SIG-M5 (cell line): ENCODE measurements around the gene SPATA2L.
"Not testable (repeated sequence)": the region's sequence is repeated elsewhere in the genome, so short reads cannot be mapped to it uniquely, and the experiment has no call there.

Experiments
- DNase-seq: peaks from one replicate; lab custom pipeline; 2025; lab: John Stamatoyannopoulos, UW

SPATA2L gene

GRCh38 chr16:89707695-89708094, 6.2 kb upstream of the SPATA2L start:
- DNase-seq = no peak

DNA sequence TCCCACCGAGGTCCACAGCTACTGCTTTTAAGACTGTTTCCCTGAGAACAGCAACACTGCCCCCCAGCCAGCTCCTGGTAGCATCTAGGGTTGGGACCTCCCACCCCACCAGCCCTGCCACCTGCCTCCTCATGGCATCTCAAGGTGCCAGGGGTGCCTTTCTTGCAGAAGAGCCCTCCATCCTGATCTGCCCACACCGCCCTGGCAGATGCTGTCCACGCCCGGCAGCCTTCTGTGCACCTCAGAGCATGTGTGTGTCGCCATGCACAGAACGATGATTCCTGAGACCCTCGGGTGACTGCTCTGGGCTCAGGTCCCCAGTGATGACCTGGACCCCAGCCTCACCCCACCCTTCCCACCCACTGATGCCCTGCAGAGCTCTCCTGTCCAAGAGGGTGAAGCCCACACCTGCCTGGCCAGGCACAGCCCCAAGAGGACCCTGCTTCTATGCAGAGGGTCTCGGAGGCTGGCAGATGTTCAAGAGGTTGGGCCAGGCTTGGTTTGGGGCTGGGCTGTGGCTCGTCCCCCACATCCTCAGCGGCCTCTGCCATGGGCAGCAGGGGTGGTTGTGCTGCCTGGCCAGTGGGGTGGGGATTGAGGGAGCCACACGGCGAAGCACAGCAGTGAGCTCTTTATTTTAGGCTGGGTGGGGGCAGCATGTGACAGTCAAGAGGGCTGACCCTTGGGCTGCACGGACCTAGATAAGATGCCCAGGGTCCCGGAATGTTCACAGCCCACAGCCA, 5.2 kb upstream of the SPATA2L start:
- no peak for DNase-seq

DNA sequence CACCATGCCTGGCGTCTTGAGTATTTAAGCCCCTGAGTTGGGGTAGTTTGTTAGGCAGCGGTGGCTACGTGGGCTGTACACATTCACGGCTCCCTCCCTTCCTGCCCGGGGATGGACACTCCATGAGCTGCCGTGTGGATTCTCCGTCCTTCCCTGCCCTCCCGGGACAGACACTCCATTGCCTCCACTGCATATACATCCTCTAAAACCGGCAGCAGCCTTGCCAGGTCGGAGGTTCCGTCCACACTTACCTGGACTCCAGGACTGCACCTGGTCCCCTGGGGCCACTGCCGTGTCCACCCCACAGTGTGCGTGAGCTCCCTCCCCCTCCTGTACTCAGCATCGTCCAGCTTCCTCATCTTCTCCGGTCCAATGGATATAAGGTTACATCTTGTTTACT, 3.5 kb upstream of the SPATA2L start:
- no peak for DNase-seq

- DNase-seq = no peak
Observed at GRCh38 chr16:89704281-89704680, 2.8 kb upstream of the SPATA2L start.

- no peak for DNase-seq
Observed at GRCh38 chr16:89700649-89701424, 668 bp downstream of the SPATA2L start.

DNA sequence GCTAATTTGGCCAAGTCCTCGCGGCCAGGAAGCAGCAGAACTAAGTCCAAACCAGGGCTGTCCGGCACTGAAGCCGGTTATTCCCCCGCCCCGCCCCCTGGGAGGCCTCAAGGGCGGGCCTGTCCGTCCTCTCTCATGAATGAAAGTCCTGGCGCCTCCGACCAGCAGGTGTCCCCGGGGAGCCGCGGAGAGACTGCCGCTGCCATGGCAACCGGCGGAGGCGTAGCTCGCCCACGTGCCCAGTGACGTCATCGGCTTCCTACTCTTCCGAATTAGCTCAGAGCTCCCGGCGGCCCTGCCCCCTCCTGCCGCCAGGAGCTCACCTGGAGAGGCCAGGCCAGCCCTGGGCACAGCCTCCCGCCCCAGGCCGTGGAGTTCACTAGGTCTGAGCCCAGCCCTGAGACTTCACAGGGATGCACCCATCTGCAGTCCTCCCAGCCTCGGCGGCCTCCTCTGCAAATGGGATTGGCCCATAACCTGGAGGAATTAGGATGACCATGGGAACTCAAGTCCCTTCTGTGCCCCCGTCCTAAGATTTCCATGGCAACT, 1.3 kb downstream of the SPATA2L start:
- peak; percentile 50 for DNase-seq

- DNase-seq = not testable (repeated sequence)
Observed at GRCh38 chr16:89699629-89700099, 1.8 kb downstream of the SPATA2L start.

DNA sequence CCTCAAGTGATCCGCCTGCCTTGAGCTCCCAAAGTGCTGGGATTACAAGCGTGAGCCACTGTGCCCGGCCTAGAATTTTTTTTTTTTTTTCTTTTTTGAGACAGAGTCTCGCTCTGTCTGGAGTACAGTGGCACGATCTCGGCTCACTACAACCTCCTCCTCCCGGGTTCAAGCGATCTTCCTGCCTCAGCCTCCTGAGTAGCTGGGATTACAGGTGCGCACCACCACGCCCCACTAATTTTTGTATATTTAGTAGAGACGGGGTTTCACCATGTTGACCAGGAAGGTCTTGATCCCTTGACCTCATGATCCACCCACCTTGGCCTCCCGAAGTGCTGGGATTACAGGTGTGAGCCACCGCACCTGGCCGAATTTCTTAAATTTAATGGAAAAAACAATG, 2.8 kb downstream of the SPATA2L start:
- not testable (repeated sequence) for DNase-seq

DNA sequence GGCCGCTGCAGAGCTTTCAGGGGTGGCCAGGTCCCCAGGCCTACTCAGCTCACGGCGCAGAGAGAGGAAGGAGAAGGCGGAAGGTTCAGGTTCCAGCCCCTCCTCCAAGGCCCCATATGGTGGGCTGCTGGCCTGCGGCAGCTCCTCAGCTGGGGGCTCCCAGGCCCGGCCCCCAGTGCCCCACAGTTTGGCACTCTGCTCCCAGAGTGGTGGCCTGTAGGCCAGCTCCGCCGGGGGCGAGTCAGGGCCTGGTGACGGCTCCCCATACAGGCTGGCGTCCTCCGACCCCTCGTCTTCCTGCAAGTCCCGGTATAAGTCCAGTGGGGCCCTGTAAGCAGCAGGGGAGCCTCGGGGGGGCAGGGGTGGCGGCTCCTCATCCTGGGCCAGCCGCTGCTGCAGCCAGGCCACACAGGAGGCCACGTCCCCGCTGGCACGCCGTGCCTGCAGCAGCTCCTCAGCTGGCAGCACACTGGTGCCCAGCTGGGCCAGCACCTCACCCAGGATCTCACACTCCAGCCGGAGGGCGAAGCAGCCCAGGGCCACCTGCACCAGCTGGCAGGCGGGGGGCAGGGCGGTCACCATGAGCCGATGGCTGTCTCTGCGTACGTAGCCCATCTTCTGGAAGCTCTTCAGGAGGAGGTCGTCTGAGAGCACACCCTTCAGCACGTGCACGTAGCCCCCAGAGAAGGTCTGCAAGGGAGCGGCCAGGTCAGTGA, 3.7 kb downstream of the SPATA2L start:
- no peak for DNase-seq

GRCh38 chr16:89697161-89697615, 4.3 kb downstream of the SPATA2L start:
- DNase-seq = no peak

GRCh38 chr16:89696670-89697128, 4.8 kb downstream of the SPATA2L start:
- DNase-seq = no peak

DNA sequence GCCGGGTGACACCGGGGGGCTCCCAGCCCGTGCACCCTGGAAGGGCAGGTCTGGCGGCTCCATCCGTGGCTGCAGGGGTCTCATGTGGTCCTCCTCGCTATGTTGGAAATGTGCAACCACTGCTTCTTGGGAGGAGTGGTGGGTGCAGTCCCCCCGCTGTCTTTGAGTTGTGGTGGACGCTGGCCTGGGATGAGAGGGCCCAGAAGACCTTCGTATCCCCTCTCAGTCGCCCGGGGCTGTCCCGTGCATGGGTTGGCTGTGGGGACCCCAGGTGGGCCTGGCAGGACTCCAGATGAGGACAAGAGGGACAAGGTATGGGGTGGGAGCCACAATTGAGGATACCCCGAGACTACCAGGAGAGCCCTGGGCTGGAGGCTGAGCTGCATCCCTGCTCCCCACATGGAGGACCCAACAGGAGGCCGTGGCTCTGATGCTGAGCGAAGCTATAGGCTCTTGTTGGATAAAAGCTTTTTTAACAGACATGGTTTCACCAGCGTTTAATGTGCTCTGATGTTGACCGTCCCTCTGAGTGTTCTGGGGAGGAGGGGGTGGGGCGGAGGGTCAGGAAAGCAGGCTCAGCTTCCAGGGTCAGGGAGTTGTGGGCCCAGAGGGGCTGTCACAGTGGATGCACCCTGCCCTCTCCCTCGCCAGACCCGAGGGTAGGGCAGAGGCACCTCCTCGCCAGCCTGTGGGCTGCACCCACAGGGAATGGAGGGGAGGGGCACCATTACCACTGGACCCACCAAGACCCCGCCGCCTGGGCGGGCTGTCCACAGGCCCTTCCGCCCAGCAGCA, 5.4 kb downstream of the SPATA2L start:
- DNase-seq = no peak

DNA sequence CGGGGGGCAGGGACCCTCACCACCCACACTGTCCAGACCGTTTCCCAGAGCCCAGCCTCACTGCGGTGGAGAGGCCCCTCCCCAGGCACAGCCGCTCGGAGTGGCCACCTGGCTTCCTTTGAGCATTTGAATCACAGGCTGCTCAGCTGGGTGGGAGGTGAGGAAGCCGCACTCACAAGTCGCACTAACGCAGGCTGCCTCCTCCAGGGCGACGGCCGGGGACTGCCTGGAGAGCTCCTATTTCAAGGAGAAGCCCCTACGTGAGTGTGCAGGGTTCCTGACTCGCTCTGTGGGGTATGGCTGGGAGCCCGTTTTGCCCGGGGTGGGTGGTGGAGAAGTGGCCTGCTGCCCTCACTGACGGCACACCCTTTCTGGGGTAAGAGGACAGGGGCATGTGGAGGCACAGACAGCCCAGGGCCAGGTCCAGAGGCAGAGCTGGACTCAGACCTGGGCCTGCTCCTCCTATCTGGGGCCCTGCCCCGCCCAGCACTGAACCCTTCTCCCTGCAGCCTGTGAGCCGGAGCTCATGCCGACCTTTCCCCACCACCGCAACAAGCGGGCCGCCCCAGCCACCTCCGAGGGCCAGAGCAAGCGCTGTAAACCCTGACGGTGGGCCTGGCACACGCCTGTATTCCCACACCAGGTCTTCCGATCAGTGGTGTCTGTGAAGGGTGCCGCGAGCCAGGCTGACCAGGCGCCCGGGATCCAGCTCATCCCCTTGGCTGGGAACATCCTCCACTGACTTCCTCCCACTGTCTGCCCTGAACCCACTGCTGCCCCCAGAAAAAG, 6.2 kb downstream of the SPATA2L start:
- DNase-seq = no peak

DNA sequence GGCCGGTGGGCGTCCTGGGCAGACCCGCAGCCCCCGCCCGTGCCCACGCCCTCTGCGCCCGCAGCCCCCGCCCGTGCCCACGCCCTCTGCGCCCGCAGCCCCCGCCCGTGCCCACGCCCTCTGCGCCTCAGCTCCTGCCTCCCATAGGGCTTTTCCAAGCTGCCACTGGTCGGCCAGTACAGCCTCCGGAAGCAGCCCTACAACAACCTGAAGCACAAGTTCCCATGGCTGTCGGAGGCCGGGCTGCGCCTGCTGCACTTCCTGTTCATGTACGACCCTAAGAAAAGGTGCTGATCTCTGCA, 6.8 kb downstream of the SPATA2L start:
- DNase-seq = not testable (repeated sequence)

- DNase-seq = no peak
Observed at GRCh38 chr16:89693931-89694783, 7.3 kb downstream of the SPATA2L start.

- no peak for DNase-seq
Observed at GRCh38 chr16:89693289-89693731, 8.2 kb downstream of the SPATA2L start.

GRCh38 chr16:89691986-89692569, 9.4 kb downstream of the SPATA2L start:
- DNase-seq = no peak

DNA sequence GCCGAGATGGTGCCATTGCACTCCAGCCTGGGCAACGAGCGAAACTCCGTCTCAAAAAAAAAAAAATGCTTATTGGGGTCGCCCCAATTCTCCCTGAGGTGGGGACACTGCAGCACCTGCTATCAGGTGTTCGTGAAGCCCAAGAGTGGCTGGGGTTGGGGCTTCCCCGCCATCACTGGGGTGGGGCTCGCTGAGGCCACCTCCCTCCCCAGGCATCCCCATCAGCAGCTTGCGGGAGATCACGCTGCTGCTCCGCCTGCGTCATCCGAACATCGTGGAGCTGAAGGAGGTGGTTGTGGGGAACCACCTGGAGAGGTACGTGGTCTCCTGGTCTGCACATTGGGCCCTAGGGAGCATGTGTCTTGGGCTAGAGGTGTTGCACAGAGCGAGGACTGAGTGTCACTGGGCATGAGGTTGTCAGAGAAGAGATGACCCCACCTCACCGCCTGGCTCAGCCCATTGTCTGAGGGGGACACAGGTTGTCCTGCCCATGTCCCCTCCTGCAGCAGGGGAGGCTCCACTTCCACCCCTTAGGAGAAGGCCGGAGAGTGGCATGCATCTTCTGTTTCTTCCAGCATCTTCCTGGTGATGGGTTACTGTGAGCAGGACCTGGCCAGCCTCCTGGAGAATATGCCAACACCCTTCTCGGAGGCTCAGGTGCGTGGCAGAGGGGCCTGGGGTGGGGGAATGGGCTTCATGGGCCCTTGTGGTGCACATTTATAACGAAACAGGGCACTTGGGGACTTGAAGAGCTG, 10.1 kb downstream of the SPATA2L start:
- no peak for DNase-seq
